ENCODE results near the gene EEPD1. TPM values are rescaled to one million over a fixed set of nuclear protein-coding genes. Genes with fewer than 3 reads are reported as not detected.

The EEPD1 gene
- total and polyA plus RNA-seq, 5 donors from 2014 or later = 9.2 to 24.4 (median 11.1) TPM

DNA sequence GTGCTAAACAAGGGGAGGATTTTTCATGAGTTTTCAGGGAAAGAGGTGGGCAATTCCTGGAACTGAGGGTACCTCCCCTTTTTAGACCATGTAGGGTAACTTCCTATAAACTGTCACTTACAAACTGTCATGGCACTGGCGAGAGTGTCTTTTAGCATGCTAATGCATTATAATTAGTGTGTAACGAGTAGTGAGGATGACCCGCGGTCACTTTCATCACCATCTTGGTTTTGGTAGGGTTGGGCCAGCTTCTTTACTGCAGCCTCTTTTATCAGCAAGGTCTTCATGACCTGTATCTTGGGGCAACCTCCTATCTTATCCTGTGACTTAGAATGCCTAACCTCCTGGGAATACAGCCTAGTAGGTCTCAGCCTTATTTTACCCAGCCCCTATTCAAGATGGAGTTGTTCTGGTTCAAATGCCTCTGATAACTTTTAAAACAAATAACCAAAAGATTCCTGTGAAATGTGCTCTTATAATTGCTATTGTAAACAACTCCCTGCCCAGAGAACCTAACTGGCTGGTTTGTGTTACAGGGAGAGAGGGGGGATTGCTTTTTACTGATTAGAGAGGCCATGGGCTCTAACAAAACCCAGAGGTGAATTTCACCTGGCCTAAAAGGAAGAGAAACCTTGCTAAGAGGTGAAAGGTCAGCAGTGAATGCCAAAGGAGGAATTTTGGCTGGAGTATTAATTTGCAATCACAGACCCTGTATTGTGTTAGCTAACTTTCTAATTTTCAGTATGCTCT is 64.3 kb downstream of the EEPD1 start:
- Histone ChIP-seq H3K27ac (ENCODE audit: insufficient read depth, low read length, poor library complexity, severe bottlenecking) (no peak overlapping the region), H3K4me3 (ENCODE audit: low read depth, low read length) (no peak overlapping the region), H3K4me1 (ENCODE audit: control insufficient read depth, insufficient read depth, low read length, poor library complexity, severe bottlenecking) (no peaks in the 10 kb centered on the region), H3K36me3 (ENCODE audit: control insufficient read depth, insufficient read depth, low read length) (no peaks in the 10 kb centered on the region), H3K9me3 (ENCODE audit: control insufficient read depth in 2 of 2, low read length in 2 of 2) (no peaks in the 10 kb centered on the region), H3K27me3 (ENCODE audit: control insufficient read depth, insufficient read depth, low read length) (no peaks in the 10 kb centered on the region)
- no peaks in the 10 kb centered on the region for H3K4me1 Mint-ChIP-seq
- DNase-seq = no peak
- no peaks in the 10 kb centered on the region for H3K36me3 Mint-ChIP-seq
- H3K27me3 Mint-ChIP-seq = peaks cover 8% of the 10 kb centered on the region
- ATAC-seq (ENCODE audit: low read depth in 2 of 2) = no peak
- H3K4me3 Mint-ChIP-seq = no peak overlapping the region
- H3K27ac Mint-ChIP-seq = no peak overlapping the region
- H3K9me3 Mint-ChIP-seq = peaks cover 0 to 2% (median 0%) of the 10 kb centered on the region in 7 donors

DNA sequence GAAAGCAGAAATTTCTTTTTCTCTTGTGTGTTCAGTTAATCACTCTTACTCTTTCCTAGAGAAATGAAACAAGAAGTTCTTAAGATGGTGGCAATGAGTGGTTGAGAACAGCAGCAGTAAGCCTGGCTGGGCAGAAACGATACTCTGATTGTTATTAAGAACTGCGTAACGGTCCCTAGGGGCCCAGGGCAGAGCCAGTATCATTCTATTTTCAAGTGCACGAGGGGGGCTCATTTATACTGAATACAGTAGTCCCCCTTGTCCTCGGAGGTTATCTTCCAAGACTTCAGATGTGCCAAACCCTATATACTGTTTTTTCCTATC is 64.9 kb downstream of the EEPD1 start:
- H3K4me3 Mint-ChIP-seq = no peak overlapping the region

GRCh38 chr7:36219429-36219828 is 66.4 kb downstream of the EEPD1 start:
- Histone ChIP-seq H3K27me3 (ENCODE audit: control insufficient read depth, insufficient read depth, low read length) (no peaks in the 10 kb centered on the region), H3K36me3 (ENCODE audit: control insufficient read depth, insufficient read depth, low read length) (no peaks in the 10 kb centered on the region), H3K9me3 (ENCODE audit: control insufficient read depth in 2 of 2, low read length in 2 of 2) (no peaks in the 10 kb centered on the region), H3K27ac (ENCODE audit: insufficient read depth, low read length, poor library complexity, severe bottlenecking) (no peak overlapping the region), H3K4me3 (ENCODE audit: low read depth, low read length) (no peak overlapping the region), H3K4me1 (ENCODE audit: control insufficient read depth, insufficient read depth, low read length, poor library complexity, severe bottlenecking) (no peaks in the 10 kb centered on the region)
- no peak overlapping the region for H3K27ac Mint-ChIP-seq
- H3K9me3 Mint-ChIP-seq = peaks cover 0 to 2% (median 0%) of the 10 kb centered on the region in 7 donors
- peaks cover 8% of the 10 kb centered on the region for H3K27me3 Mint-ChIP-seq
- no peak for ATAC-seq (ENCODE audit: low read depth in 2 of 2)
- no peaks in the 10 kb centered on the region for H3K36me3 Mint-ChIP-seq
- DNase-seq = no peak
- H3K4me1 Mint-ChIP-seq = no peaks in the 10 kb centered on the region
- no peak overlapping the region for H3K4me3 Mint-ChIP-seq

More for the DNA sequence above, 64.9 kb downstream of the EEPD1 start:
- Histone ChIP-seq H3K4me3 (ENCODE audit: low read depth, low read length) (no peak overlapping the region), H3K9me3 (ENCODE audit: control insufficient read depth in 2 of 2, low read length in 2 of 2) (no peaks in the 10 kb centered on the region), H3K4me1 (ENCODE audit: control insufficient read depth, insufficient read depth, low read length, poor library complexity, severe bottlenecking) (no peaks in the 10 kb centered on the region), H3K36me3 (ENCODE audit: control insufficient read depth, insufficient read depth, low read length) (no peaks in the 10 kb centered on the region), H3K27ac (ENCODE audit: insufficient read depth, low read length, poor library complexity, severe bottlenecking) (no peak overlapping the region), H3K27me3 (ENCODE audit: control insufficient read depth, insufficient read depth, low read length) (no peaks in the 10 kb centered on the region)
- ATAC-seq (ENCODE audit: low read depth in 2 of 2) = no peak
- Mint-ChIP-seq H3K36me3 (no peaks in the 10 kb centered on the region), H3K9me3 (peaks cover 0 to 2% (median 0%) of the 10 kb centered on the region in 7 donors), H3K27me3 (peaks cover 8% of the 10 kb centered on the region), H3K4me1 (no peaks in the 10 kb centered on the region), H3K27ac (no peak overlapping the region)
- no peak for DNase-seq

DNA sequence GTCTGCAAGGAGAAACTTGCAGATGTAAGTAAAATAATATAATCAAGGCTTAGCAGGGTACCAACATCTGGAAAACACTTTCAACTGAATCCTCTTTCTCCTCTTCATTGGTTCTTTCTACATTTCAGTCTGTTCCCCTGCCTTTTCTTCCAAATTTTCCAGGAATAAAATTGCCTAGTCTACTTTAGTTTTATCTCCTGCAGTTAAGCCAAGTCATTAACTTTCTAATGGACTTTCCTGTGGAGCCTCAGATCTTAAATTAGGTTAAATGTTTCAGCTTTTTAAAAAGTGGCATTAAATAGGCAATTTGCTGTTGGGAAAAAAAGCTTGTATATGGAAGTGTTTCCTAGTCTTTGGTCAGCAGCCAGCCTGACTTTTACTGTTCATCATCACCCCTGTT is 70.8 kb downstream of the EEPD1 start:
- H3K27ac Mint-ChIP-seq = no peak overlapping the region
- Histone ChIP-seq H3K9me3 (ENCODE audit: control insufficient read depth in 2 of 2, low read length in 2 of 2) (no peaks in the 10 kb centered on the region), H3K36me3 (ENCODE audit: control insufficient read depth, insufficient read depth, low read length) (no peaks in the 10 kb centered on the region), H3K4me3 (ENCODE audit: low read depth, low read length) (no peak overlapping the region), H3K4me1 (ENCODE audit: control insufficient read depth, insufficient read depth, low read length, poor library complexity, severe bottlenecking) (no peaks in the 10 kb centered on the region), H3K27ac (ENCODE audit: insufficient read depth, low read length, poor library complexity, severe bottlenecking) (no peak overlapping the region), H3K27me3 (ENCODE audit: control insufficient read depth, insufficient read depth, low read length) (no peaks in the 10 kb centered on the region)
- no peak for DNase-seq
- no peaks in the 10 kb centered on the region for H3K4me1 Mint-ChIP-seq
- H3K9me3 Mint-ChIP-seq = no peaks in the 10 kb centered on the region
- ATAC-seq (ENCODE audit: low read depth in 2 of 2) = no peak
- no peaks in the 10 kb centered on the region for H3K36me3 Mint-ChIP-seq
- peaks cover 4% of the 10 kb centered on the region for H3K27me3 Mint-ChIP-seq
- H3K4me3 Mint-ChIP-seq = no peak overlapping the region

GRCh38 chr7:36224934-36225858 is 72.1 kb downstream of the EEPD1 start:
- DNase-seq (no peak), ATAC-seq (ENCODE audit: low read depth in 2 of 2) (no peak)
- H3K9me3 ChIP-seq (ENCODE audit: control insufficient read depth in 2 of 2, low read length in 2 of 2) = no peaks in the 10 kb centered on the region
- Mint-ChIP-seq H3K4me1 (no peaks in the 10 kb centered on the region), H3K27ac (no peak overlapping the region), H3K4me3 (no peak overlapping the region), H3K36me3 (no peaks in the 10 kb centered on the region), H3K27me3 (no peaks in the 10 kb centered on the region), H3K9me3 (no peaks in the 10 kb centered on the region)
- no peak overlapping the region for H3K4me3 ChIP-seq (ENCODE audit: low read depth, low read length)
- H3K4me1 ChIP-seq (ENCODE audit: control insufficient read depth, insufficient read depth, low read length, poor library complexity, severe bottlenecking) = no peaks in the 10 kb centered on the region
- no peaks in the 10 kb centered on the region for H3K27me3 ChIP-seq (ENCODE audit: control insufficient read depth, insufficient read depth, low read length)
- H3K27ac ChIP-seq (ENCODE audit: insufficient read depth, low read length, poor library complexity, severe bottlenecking) = no peak overlapping the region
- H3K36me3 ChIP-seq (ENCODE audit: control insufficient read depth, insufficient read depth, low read length) = no peaks in the 10 kb centered on the region

- H3K4me1 ChIP-seq (ENCODE audit: control insufficient read depth, insufficient read depth, low read length, poor library complexity, severe bottlenecking) = no peaks in the 10 kb centered on the region
- H3K9me3 ChIP-seq (ENCODE audit: control insufficient read depth in 2 of 2, low read length in 2 of 2) = no peaks in the 10 kb centered on the region
- H3K36me3 ChIP-seq (ENCODE audit: control insufficient read depth, insufficient read depth, low read length) = no peaks in the 10 kb centered on the region
- Mint-ChIP-seq H3K4me3 (no peak overlapping the region), H3K27me3 (no peaks in the 10 kb centered on the region), H3K36me3 (no peaks in the 10 kb centered on the region), H3K4me1 (no peaks in the 10 kb centered on the region), H3K9me3 (no peaks in the 10 kb centered on the region), H3K27ac (no peak overlapping the region)
- ATAC-seq (ENCODE audit: low read depth in 2 of 2) (no peak), DNase-seq (no peak)
- no peak overlapping the region for H3K27ac ChIP-seq (ENCODE audit: insufficient read depth, low read length, poor library complexity, severe bottlenecking)
- no peaks in the 10 kb centered on the region for H3K27me3 ChIP-seq (ENCODE audit: control insufficient read depth, insufficient read depth, low read length)
- no peak overlapping the region for H3K4me3 ChIP-seq (ENCODE audit: low read depth, low read length)
Observed at GRCh38 chr7:36226151-36226550, 73.1 kb downstream of the EEPD1 start.

DNA sequence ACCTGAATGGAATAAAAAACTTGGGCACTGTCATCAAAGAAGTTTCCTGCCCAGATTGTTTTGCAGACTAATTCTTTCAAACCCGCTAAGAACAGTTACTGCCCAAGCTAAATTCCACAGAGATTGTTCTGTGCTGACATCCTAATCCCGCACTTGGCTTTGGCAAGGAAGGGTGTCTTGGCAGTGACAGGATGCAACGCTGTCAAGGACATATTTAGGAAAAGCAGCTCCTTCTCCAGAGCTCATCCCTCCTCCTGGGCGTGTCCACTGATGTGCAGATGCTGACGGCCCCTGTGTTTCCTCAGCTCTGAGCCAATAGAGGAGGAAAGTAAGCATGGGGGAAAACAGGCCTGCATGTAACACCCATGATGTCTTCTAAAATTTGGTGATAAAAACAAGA is 74.2 kb downstream of the EEPD1 start:
- no peaks in the 10 kb centered on the region for H3K9me3 ChIP-seq (ENCODE audit: control insufficient read depth in 2 of 2, low read length in 2 of 2)
- no peaks in the 10 kb centered on the region for H3K4me1 ChIP-seq (ENCODE audit: control insufficient read depth, insufficient read depth, low read length, poor library complexity, severe bottlenecking)
- no peak overlapping the region for H3K4me3 ChIP-seq (ENCODE audit: low read depth, low read length)
- DNase-seq (no peak), ATAC-seq (ENCODE audit: low read depth in 2 of 2) (no peak)
- no peaks in the 10 kb centered on the region for H3K36me3 Mint-ChIP-seq
- no peak overlapping the region for H3K27ac ChIP-seq (ENCODE audit: insufficient read depth, low read length, poor library complexity, severe bottlenecking)
- no peaks in the 10 kb centered on the region for H3K27me3 Mint-ChIP-seq
- no peaks in the 10 kb centered on the region for H3K4me1 Mint-ChIP-seq
- H3K36me3 ChIP-seq (ENCODE audit: control insufficient read depth, insufficient read depth, low read length) = no peaks in the 10 kb centered on the region
- H3K4me3 Mint-ChIP-seq = no peak overlapping the region
- H3K27ac Mint-ChIP-seq = no peak overlapping the region
- no peaks in the 10 kb centered on the region for H3K9me3 Mint-ChIP-seq
- no peaks in the 10 kb centered on the region for H3K27me3 ChIP-seq (ENCODE audit: control insufficient read depth, insufficient read depth, low read length)
